Erythroblast (primary cell): Measurements from ENCODE around the gene RANBP17.

ENCODE experiments used
- GATA1 ChIP-seq: IDR thresholded peaks from 2 replicates; pipeline ENCODE4 v1.6.1; 2011; ENCODE audit warnings: low read depth, mild to moderate bottlenecking, control low read depth, low read length, moderate library complexity
- POLR2A ChIP-seq: IDR thresholded peaks from 2 replicates; pipeline ENCODE4 v1.6.1; 2011; ENCODE audit warnings: mild to moderate bottlenecking, low read length

- TF ChIP-seq POLR2A: no peak
- TF ChIP-seq GATA1: no peak
These were observed 474.8 kb downstream of the RANBP17 start for GRCh38 chr5:171336521-171337209.
